NCI-H446 treated with DMSO at 0.1 percent for 48 hours (cell line): ENCODE measurements around the gene GPR139.

ENCODE experiments used
- DNase-seq: peaks from one replicate; lab custom pipeline; 2025; lab: John Stamatoyannopoulos, UW

Gene GPR139

DNA sequence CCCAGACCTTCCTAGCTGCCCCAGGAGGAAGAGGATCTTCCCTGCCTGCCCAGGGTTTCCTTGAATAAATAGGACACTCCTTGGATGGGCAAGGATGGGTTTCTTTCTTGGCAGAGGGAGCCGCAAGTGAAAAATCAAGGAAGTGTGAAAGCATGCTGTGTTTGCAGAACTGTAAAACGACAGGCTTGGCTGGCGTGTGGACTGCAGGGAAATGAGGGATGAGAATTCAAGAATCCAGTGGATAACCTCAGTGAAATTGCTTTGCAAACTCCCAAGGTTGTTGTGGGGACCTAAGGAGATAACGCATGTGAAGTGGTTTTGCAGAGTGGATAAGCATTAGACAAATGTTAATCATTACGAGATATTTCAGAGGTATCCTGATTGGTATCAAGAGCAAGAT lies 20.4 kb downstream of the GPR139 start:
- no peak for DNase-seq

DNA sequence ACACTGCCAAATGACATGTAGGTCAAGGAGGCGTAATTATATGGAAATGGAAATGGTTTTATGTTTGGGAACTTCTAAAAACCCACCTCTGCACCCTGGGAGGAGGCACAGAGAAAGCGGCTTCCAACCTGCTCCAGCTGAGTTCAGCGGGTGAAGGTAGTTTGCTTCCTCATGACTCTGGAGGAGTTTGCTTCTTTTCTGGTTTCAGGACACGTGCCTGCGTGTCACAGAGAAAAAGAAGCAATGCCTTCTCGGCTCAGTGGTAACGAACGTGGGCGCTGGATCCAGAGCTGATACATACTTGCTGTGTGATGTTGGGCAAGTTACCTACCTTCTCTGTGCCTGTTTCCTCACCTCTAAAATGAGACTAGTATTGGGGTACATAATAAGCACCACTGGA lies 22.1 kb downstream of the GPR139 start:
- DNase-seq: no peak

DNA sequence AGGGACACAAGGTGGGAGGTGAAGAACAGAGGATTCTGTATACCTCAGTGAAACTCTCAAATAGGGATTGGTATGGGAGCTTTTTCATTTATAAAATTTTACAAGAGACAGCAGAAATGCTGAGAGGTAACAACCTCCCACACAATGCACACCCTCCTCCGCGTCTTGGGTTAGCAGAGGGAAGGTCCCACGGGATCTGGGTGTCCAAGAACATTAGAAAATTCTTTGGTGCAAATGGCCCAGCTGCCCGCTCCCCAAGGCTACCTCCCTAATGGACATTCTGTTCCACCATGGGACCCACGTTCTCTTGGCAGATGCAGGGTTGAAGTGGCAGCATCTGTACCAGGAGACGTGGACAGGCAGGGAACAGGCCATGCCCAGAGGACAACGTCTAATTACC lies 22.5 kb downstream of the GPR139 start:
- no peak for DNase-seq

DNA sequence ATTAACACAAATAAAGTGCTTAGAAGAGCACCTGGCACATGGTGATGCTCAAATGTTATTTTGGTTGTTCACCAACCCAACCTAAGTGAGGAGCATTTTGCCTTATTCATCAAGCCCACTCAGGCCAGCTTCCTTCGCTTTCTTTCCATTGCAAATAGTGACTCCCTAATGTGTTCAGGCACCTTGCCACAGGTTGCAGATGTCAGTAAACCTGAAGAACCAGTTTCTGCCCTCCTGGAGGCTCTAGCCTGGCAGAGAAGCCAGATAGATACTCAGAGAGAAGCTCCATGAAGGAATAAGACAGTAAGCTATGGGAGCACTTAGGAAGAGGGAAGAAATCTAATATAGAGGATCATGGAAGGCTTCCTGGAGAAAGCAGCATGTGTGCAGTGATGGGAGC lies 23.9 kb downstream of the GPR139 start:
- DNase-seq: no peak

DNA sequence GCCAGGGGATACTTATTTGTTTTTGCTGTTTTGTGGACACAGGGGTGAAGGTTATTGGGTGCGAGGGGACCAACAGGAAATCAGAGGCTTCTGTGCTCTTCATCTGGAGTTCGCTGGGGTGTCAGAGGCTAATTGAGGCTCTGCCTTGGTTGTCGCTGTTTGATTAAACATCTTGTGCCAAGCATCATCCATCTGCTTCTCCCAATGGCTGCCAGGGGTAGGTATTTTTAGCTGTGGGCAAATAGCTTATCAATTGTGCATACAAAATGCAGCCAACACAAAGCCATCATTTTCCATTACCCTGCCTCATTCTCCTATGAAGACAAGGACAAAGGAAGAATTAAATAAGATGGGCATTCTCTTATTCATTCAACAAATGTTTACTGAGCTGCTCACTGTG lies 27.8 kb downstream of the GPR139 start:
- DNase-seq: no peak

DNA sequence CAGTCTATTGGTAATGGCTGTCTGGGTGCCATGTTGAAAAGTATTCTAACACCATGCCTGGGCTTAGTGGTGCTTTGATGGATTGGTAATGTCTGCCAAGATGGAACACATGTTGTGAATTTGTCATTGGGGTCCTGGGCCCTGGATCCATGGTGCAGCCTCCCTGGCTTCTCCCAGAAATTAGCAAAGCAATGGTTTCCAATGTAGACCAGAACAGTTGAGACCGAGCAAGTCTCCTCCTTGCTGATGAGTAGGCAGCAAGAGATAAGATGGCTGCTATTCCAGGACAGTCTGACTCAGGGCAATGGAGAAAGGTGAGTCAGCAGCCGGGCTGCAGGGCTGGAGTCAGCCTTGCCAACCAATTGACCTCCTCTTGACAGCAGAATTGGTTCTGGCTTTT lies 30.8 kb downstream of the GPR139 start:
- no peak for DNase-seq

DNA sequence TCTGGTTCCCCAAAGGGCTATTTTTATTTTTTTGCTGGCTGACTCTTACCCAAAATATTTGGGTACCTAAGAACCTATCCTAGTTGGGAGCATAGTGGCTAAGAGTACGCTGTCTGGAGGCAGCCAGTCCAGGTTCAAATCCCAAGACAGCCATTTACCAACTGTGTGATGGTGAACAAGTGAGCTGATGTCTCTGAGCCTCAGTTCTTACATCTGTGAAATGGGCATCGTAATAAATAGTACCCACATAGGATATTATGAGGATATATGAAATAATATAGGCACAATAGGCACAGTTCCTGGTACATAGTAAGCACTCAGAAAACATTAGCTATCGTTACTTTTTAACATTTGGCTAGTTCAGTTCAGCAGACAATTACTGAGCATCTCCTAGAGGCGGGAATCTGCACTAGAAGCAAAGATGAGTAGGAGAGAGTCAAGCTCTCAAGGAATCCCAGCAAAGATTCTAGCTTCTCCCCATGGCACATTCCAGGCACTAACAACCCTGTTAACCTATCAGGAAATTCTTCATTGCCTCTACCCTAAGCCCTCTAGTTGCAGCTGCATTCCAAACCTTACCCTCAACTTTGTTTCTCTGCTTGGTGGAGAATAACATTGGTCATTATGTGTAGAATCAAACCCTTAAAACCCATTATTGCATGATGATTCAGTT lies 31.6 kb downstream of the GPR139 start:
- DNase-seq: no peak

DNA sequence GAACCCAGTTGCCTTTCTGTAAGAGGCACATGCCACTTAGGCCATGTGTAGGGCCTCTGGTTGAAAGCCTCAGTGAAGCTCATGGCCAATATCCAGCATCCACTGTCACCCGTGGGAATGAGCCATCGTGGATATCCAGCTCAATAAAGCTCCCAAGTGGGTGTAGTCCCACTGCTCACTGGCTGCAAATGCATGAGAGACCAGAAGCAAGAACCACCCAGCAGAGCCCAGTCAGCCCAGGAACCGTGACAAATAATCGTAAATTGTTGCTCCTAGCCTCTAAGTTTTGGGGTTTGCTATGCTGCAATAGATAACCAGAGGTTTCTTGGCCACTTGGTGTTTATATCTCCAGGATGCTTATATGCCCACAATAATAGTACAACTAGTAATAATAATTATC lies 33.7 kb downstream of the GPR139 start:
- DNase-seq: no peak

DNA sequence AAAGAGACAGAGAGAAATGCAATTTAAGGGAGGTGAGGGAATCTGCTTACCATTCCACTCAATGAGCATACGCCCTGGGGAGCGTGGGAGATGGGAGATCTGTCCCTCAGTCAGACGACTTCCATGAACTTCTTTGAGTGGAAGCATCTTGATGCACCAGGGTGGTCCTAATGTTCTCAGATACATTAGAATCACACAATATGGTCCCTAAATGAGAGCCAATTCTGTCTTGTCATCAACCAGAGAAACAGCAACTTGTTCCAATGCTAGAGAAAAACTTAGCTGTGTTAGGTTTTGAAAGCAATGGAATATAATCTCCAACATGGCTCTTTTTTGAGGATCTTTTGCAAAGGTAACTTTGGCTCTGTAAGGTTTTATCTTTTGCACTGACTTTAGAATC lies 44.1 kb downstream of the GPR139 start:
- DNase-seq: no peak

DNA sequence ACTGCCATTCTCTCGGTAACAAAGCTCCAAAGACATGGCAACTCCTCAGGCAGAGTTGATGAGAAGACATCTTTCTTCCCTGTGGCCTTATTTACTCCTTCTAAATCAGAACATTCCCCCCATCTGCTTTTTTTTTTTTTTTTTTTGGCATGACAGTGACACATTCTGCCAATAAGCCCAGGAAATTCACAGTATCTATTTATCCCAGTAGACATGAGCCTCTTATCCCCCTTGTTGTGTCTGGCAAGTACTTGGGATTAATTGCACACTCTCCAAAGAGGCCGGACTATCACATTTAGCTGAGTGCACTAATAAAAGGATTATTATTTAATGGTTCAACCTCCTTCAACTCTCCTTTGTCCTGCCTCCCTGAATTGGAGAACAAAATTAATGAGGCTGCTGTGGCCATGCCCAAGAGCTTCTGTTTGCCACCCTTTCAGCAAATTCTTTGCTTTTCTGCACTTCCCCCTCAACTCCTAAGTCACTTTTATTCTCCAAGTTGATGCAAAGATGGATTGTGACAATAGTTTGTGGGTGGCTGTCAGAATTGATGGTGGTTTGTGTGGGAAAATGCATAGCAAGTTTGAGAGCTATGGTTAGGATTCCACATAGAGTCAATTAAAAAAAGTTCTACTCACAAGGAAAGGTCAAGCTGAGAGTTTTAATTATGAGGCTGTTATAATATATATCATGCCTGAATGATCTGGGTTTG lies 47.2 kb downstream of the GPR139 start:
- DNase-seq: no peak

DNA sequence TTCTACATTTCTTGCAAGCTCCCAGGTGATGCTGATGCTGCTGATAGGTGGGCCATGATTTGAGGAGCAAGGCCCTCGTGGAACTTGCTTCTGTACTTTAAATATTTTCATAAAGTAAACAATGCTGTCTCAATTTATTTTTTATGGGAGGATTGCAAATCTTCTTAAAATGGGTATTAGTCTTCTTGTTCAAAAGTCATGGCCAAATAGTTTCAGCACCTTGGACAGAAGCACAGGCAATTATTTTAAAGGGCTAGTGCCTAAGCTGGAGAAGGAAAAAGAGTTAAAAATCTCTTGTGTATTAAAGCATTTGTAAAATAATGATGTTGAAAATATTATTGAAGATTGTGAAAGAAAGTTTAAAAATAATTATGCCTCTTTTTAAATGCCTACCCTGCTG lies 50.5 kb downstream of the GPR139 start:
- DNase-seq: no peak

DNA sequence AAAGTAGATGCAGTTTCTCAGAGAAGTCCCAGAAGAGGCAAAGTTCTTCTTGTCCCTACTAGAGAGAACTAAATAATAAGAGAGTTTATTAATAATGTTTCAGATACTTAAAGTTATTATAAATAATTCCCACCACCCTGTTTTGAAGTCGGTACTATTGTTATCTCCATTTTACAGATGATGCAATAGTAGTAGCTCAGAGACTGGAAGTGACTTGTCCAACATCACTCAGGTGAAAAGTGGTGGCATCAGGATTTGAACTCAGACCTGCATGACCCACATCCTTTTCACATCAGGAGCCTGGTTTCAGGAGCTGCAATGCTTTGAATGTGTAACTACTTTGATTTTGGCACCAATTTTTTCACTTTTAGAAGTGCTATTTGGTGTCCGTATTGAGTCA lies 52.7 kb downstream of the GPR139 start:
- DNase-seq: no peak

DNA sequence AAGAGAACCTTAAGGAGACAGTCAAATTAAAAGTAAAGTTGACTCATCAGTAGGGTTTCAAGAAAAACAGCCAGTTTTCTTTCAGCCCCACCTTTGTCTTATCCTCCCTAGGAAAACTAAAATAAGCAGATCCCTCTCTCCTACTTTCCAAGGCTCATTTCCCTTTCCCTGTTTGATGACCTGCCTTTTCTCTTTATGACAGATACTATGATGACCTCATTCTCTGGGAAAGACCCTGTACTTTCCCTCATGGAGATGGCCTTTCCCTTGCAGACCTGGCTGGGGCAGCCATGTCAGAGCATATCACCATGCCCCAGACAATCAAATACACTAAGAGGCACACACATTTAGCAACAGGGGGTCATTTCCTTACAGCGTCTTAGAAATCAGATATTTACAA lies 53.6 kb downstream of the GPR139 start:
- no peak for DNase-seq

DNA sequence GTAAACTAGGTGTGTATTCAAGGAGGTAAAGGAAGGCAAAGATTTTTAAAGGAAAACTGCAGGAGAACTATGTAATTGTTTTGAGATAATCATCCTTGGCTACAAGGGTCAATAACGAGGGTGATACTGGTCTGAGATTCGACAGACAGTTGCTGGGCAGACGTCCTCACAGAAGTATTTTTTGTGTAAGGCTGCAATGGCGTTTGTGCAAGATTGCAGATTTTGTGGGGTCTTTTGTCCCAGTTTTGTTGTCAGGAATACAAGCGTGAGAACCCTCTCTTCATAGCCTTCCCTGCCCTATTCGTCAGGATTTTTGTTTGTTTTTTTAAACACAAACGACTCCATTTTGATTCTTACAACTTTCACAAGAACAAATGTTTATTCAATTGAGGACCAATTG lies 57.5 kb downstream of the GPR139 start:
- no peak for DNase-seq

DNA sequence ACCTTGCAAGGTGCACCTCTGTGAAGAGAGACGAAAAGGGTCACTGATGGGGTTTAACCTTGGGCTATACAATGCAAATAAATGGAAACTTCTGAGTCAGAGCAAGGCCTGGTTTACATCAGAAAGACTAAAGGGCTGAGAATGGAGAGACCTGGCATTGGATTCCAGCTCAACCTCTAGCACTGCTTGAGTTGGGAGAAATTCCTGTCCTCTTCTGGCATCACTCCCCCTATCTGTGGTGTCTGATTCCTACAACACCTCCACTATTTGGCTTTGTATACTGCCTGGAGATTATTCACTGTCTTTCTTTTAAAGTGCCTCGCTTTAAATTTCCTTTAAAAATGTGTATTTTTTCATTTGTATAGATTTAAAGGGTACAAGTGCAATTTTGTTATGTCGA lies 68.8 kb downstream of the GPR139 start:
- DNase-seq: no peak

DNA sequence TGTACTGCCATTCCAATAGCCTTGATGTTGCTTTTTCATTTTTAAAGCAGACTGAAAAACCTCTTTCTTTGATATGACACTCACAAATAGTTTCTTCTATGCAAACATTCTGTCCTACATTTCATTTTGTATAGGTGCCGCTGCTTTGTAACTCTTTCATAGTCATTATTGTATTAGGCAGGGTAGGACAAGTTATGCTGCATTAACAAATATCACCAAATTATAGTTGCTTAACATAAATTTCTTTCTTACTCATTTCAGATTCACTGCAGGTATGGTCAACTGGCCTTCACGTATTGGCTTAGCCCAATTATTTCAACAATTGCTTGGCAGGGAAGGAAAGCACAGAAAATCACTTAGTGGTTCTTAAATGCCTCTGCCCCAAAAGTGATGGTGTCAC lies 70.8 kb downstream of the GPR139 start:
- DNase-seq: no peak

DNA sequence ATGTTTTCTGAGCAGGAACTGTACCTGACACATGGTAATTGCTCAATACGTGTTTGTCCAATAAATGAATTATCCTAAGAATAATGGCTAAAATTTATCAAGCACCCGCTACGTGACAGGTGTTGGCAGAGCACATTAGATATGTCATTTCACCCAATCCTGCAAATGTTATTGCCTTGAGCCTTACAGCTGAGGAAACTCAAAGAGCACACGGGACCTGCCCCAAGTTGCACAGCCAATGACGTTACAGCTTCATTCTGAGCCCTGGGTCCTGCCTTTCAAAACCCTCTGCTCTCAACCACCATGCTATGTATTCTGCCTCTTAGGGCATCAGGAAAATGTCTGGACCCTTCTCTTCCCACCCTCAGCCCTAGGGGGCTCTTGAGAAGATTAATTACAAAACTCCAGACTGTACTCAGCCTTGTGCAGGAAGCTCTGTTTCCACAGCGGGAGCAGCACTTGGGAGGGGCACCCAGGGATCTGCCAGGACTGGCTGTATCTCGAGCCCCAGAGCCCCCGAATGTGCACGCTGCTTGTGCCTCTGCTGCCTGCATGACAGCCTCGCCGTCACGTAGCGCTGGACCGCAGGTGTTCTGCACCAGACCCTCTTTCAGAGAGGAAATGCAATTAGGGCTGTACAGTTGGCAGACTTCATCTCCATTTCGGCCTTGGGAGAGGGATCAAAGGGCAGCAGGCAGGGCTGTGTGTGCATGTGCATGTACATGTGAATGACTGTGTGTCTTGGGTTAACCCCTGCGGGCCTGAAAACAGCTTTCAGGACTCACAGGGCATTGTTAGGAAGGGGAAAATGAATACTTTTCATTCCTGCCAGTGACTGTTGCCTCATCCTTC lies 71.6 kb downstream of the GPR139 start:
- DNase-seq: no peak

DNA sequence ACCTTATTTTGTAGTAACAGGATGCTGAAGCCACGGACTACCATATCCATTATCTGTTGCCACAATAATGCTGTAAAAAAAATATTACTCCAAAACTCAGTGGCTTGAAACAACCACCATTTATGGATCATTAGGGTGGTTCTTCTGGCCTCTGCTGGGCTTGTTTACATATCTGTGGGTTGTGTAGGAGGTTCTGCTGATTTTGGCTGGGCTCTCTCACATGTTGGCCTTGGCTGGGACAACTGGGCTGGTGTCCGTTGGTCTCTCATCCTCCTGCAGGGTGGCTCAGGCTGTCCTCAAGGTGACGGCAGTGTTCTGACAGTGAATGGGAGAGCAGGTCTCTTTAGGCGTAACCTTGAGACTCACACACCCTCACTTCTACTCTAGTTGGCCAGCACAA lies 76.0 kb downstream of the GPR139 start:
- DNase-seq: no peak

DNA sequence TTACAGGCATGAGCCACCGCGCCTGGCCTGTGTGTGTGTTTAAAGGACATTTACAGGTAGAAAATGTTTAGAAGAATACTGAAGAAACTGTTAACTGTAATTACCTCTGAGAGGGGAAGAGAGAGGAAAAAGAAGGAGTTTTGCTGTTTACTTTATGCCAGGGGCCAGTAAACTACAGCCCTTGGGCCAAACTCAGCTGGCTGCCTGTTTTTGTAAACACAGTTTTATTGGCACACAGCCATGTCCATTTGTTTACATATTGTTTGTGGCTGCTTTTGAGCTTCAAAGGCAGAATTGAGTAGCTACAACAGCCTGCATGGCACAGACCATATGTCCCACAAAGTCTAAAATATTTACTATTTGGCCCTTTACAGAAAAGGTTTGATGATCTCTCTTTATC lies 76.4 kb downstream of the GPR139 start:
- no peak for DNase-seq

DNA sequence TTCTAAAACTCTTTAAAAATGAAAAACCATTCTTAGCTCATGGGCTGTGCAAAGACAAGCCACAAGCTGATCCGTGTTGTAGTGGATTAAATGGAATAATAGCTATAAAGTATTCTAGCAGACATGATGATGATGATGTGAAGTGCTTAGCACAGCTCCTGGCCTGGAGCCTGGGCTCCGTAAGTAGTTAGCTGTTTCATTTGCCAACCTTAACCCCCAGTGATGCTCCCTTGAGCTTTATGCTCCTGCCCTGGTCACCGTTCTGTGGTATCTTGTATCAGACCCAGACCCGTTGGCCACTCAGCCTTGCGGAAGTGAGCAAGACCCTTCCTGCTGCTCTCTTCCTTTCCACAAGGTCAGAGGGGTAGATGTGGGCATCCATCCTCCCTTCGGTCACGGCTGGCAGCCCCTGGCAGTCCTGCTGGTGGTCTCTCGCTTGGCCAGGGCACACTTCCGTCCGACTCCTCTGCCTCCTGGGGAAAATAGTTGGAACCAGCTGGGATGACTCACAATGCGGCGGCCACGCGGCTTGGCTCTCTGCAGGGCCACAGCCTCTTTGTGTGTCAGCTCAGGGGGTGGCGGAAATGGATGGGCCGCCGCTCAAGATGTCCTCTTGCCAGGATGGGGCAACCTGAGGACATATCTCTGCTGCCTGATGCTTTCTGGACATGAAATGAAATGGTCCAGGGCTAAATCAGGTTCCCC lies 79.1 kb downstream of the GPR139 start:
- DNase-seq: no peak

DNA sequence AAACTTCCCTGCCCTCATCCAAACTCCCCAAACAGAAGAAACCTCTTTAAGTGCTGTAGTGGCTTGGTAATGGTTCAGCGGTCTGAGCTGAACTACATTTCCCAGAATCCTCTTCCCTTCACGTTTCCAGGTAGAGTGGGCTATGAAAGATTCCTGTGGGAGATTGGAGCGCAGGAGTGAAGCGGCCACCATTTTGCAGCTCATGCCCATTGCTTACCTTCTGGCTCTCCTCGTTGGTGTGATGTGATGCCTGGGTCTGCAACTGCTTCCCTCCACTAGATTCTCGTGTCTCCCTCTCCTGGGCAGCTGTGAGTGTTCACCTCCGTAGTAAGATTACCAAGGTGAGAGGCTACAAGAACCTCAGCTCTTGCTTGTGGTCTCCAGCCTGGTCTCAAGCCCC lies 82.1 kb downstream of the GPR139 start:
- no peak for DNase-seq

DNA sequence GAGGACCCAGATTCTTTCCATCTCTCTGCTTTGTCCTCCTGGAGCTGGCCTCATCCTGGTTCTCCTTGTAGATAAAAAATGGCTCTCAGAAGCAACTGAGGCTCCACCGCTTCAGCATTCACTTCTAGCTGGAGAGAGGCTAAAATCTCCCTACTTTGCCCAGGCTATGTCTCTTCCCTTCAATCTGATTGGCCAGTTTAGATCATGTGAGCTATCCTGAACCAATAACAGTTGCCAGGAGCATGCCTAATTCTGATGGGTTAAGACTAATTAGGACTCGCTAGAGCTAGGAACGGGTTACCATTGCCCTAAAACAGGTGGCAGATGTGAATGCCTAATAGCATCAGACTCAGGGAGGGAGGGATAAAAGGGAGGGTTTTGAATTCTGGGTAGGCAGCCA lies 89.6 kb downstream of the GPR139 start:
- no peak for DNase-seq
